ENCODE data around the gene ASMTL.

GRCh38 chrX:1502241-1502640 is 49.5 kb upstream of the ASMTL start:
- no peak for TF ChIP-seq FOXK2 (IDR thresholded peaks at IDR 0.05)
- no peak for TF ChIP-seq NFRKB (IDR thresholded peaks at IDR 0.05)
- TF ChIP-seq SUZ12 (IDR thresholded peaks at IDR 0.05), result no peak
- no peak for TF ChIP-seq SP1 (IDR thresholded peaks at IDR 0.05)
- no peak for TF ChIP-seq CTBP1 (IDR thresholded peaks at IDR 0.05; ENCODE audit: borderline replicate concordance)
- no peak for TF ChIP-seq ZNF384 (IDR thresholded peaks at IDR 0.05)
- TF ChIP-seq HDGF (IDR thresholded peaks at IDR 0.05; ENCODE audit: borderline replicate concordance), result no peak
- TF ChIP-seq ELF4 (IDR thresholded peaks at IDR 0.05), result no peak
- no peak for TF ChIP-seq ARNT (IDR thresholded peaks at IDR 0.05)
- no peak for TF ChIP-seq FOXA1 (IDR thresholded peaks at IDR 0.05)
- no peak for TF ChIP-seq PKNOX1 (IDR thresholded peaks at IDR 0.05)
- no peak for TF ChIP-seq FOXM1 (IDR thresholded peaks at IDR 0.05; ENCODE audit: borderline replicate concordance)
- TF ChIP-seq L3MBTL2 (conservative IDR thresholded peaks at IDR 0.05), result no peak
